D341Med (cell line): Measurements from ENCODE around the gene ITGB7.
A peak's percentile ranks its signal among the peaks of the same experiment; 100 is the strongest.
"Not testable (repeated sequence)": the region's sequence is repeated elsewhere in the genome, so short reads cannot be mapped to it uniquely, and the experiment has no call there.

Source experiments
- DNase-seq: peaks from one replicate; pipeline ENCODE4 v3.0.0; 2012; ENCODE audit warnings: low spot score

Gene ITGB7

GRCh38 chr12:53217051-53217930 lies 10.2 kb upstream of the ITGB7 start:
- no peak for DNase-seq

DNA sequence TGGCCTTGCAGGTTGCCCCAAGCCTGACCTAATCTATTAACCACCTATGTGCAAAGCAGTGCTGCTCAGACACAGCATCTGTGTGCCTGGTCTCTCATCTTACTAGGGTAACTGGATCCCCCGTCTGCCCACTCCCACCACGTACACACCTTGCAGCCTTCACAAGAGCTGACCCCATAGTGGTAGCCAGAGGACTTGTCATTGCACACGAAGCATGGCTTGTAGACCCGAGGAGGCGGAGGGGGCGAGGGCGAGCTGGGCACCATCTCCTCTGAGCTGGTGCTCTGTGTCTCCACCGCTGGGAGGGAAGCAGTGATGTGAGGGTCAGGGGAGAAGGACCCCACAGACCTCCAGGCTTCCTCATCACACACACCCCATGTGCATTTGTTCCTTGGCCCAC lies 8.4 kb upstream of the ITGB7 start:
- no peak for DNase-seq

- no peak for DNase-seq
Measured at GRCh38 chr12:53214687-53215455, 7.8 kb upstream of the ITGB7 start.

DNA sequence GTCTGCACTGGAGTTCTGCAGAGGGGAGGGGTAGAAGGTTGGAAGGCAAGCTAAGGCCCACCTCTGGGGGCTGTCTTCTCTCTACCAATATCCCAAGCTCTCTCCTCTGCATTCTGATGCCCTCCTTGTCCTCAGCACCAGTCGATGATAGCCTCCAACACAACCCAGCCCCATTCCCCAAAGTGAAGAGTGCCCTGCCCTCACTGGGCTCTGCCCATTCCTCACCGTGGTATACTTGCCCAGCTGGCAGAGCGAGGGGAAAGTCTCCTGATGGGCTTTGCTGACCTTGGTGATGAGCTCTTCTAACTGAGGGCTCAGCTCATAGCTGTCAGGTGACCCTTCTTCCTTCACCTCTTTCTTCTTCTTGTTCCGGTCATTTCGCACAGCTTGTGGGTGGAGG lies 7.2 kb upstream of the ITGB7 start:
- DNase-seq = no peak

- peak; percentile 91 for DNase-seq
Measured at GRCh38 chr12:53213348-53213747, 6.3 kb upstream of the ITGB7 start.

- DNase-seq = no peak
Measured at GRCh38 chr12:53212931-53213330, 5.9 kb upstream of the ITGB7 start.

DNA sequence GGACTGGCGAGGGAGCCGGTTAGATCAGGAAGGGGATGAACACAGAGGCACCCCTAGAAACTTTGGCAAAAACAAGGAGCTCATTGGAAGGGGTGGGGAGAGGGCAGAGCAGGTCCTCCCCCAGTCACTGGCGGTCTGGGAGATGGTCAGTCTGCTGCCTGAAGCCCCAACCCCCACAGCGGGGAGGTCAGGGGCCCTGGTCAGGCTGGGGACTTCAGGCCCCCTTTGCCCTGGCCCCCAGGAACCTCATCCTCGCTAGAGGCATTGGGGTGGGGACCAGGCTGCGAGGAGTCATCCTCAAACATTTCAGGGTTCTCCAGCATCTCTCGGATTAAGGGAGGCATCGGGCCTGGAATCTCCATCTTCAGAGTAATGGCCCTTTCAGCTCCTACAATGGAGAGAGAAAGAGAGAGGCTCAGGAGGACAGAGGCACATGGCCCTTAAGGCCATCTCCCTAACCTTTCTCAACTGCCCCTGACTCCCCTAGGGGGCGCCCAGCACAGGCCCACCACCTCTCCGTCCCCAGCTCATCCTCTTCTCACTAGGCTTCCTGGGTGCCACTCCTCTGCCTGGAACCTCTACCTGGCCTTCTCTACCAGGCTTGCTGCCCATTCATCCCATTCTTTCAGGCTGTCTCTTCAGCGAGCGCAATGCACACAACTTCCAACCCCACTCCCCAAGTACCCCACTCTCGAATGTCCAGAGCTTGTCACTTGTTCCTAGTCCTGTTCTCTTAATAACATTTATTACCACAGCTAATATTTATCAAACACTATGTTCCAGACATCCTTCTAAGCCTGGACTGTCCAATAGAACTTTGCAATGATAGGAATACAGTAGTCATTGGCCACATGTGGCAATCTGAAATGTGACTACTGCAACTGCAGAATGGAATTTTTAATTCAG lies 4.7 kb upstream of the ITGB7 start:
- DNase-seq = peak; percentile 68

DNA sequence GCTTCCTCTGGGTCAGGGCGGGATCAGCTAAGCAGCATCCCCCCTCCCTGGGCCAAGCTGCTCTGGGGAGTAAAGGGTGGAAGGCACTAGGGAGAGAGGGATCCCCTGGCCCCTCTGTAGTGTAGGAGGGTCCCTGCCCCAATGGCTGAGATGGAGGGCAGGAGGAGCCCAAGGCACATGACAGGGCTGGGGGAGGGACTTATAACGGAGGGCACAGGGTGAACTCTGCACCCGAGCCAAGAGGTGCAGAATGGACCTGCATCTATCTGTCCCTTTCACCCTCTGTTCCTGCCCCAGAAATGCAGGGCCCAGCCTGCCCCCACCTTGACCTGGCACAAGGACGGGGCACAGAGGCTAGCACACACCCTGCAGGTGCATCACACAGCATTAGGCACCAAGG lies 3.8 kb upstream of the ITGB7 start:
- DNase-seq = no peak

- DNase-seq = no peak
Measured at GRCh38 chr12:53208877-53209463, 1.9 kb upstream of the ITGB7 start.

DNA sequence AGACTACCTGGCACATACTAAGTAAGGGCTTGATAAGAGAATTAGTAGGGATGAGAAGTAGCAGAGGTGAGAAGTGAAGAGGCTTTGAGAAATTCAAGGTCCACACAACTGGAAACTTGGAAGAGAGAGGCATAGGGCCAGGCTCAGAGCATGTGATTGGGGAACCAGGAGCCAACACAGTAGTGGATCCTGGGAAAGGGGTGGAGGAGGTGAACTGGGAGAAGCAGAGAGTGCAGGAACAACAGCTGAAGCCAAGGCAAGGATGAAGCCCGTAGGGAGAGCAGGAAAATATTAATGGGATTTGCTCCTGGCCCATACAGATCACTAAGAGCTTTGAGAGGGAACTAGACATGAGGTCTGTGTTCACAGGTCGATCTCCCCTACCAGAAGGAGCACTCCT lies 1.4 kb upstream of the ITGB7 start:
- DNase-seq = no peak

GRCh38 chr12:53205747-53206419 lies 1.2 kb downstream of the ITGB7 start:
- no peak for DNase-seq

GRCh38 chr12:53204351-53204750 lies 2.7 kb downstream of the ITGB7 start:
- DNase-seq = no peak

GRCh38 chr12:53202316-53202715 lies 4.7 kb downstream of the ITGB7 start:
- not testable (repeated sequence) for DNase-seq

DNA sequence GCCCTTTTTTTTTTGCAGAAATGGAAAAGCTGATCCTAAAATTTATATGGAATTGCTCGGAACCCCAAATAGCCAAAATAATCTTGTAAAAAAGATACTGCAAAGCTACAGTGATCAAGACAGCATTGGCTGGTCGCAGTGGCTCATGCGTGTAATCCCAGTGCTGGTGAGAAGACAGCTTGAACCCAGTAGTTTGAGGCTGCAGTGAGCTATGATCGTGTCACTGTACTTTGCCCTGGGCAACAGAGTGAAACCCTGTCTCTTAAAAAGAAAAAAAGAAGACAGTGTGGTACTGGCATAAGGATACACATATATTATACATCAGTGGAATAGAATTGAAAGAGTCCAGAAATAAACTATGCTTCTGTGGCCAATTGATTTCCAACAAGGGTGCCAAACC lies 5.4 kb downstream of the ITGB7 start:
- DNase-seq = no peak

DNA sequence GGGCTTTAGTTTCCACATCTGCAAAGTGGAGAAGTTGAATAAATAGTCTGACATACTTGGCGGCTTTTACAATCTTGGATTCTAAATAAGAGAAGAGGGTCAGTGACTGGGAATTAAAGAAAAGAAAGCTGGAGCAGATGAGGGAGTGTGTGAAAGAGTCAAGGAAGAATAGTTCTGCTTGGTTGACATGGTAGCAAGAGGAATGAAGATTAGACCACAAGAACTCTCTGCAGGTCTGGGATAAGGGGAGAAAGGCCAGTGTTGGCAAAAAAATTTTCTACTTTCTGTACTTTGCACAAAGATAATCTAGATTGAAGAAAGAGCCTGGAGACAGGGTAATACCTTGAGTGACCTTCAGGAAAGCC lies 5.9 kb downstream of the ITGB7 start:
- no peak for DNase-seq

- no peak for DNase-seq
Measured at GRCh38 chr12:53200458-53201176, 6.4 kb downstream of the ITGB7 start.

GRCh38 chr12:53200107-53200457 lies 7.0 kb downstream of the ITGB7 start:
- no peak for DNase-seq

GRCh38 chr12:53199700-53200099 lies 7.4 kb downstream of the ITGB7 start:
- DNase-seq = no peak

DNA sequence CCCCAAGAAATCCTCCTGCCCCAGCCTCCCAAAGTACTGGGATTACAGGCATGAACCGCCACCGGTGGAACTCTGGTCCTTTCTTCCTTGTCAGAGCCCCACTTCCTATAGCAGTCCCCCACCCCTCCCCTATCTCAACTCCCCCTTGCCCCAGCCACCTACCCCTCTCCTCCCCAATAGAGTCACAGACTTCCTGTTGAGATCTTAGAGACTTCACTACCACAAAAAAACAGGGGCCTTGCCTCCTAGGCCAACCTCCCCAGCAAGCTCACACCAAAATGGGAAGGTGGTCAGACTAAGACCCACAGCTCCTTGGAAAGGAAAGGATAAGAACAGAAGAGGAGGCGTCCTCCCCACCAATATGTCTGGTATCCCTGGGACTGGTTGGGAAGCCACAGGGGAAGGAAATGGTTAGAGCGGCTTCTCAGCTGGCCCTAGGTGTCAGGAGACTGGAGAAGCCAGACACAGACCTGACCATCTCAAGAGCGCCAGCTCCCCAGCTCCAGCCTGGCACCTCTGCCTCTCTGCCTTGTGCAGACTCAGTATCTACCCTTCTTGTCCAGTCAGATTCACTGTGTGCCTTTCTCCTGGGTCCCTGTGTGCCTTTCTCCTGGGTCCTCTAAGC lies 8.5 kb downstream of the ITGB7 start:
- DNase-seq = no peak

DNA sequence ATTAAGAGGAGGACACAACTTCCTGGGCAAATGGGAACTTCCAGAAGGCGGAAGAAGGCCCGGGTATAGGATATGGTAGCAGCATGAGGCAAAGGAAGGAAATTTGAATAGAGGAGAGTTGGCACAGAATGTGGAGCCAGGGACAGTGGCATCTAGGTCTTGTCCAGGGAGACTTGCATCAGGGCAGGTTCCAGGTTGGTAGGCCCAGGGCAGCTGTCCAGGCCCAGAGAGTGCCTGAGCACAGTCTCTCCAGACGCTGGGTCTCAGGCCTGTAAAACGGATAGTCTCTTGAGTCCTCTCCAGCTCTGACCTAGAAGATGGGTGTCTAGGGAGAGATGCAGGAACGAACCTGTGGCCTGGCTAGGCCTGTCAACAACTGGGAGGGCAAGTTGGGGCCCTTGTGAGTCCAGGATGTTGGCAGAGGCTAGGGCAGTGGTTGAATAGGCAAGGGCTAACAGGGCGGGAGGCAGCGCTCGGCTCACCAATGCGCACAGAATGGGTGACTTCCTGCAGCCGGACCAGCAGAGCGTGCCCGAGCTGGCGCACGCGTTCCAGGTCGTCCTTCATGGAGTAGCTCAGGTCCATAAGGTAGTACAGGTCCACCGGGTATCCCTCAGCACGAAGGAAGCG lies 9.9 kb downstream of the ITGB7 start:
- no peak for DNase-seq
